SHP77 treated with DMSO at 0.1 percent for 48 hours (cell line): ENCODE results near the gene ENG.
A peak's percentile ranks its signal among the peaks of the same experiment; 100 is the strongest.
"Not testable (repeated sequence)": the region's sequence is repeated elsewhere in the genome, so short reads cannot be mapped to it uniquely, and the experiment has no call there.

ENCODE experiments used
- DNase-seq: peaks from one replicate; lab custom pipeline; 2025; lab: John Stamatoyannopoulos, UW

Gene ENG

DNA sequence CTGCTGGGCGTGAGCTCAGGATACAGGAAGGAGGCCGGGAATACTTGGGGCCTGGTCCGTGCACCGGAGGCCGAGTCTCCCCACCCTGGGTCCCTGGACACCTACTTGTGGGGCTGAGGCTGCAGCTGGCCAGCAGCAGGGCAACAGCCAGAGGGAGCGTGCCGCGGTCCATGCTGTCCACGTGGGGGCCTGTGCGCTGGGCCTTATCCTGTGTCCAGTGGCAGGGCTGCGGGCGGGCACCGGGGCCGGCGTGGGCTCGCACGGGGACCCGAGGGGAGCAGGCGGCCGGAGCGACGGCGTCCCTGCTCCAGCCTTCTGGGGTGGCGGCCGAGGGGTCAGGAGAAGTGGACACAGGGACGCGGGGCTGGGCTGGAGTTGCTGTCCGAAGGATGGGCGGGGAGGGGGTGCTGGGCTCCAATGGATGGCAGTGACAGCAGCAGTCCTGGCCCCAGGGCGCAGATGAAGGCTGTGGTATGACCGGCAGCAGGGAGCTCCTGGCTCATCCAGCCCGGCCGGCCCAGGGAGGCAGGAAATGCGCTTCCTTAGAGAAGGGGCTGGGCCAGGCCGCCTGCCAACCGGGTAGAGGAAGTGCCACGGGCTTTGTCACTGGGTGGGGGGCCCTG is at the start of gene ENG:
TSS of gene ENG (minus strand) at position 475 of the 623 bp plus-strand sequence. CDS start at position 172, 303 bp downstream.
- DNase-seq = no peak

DNA sequence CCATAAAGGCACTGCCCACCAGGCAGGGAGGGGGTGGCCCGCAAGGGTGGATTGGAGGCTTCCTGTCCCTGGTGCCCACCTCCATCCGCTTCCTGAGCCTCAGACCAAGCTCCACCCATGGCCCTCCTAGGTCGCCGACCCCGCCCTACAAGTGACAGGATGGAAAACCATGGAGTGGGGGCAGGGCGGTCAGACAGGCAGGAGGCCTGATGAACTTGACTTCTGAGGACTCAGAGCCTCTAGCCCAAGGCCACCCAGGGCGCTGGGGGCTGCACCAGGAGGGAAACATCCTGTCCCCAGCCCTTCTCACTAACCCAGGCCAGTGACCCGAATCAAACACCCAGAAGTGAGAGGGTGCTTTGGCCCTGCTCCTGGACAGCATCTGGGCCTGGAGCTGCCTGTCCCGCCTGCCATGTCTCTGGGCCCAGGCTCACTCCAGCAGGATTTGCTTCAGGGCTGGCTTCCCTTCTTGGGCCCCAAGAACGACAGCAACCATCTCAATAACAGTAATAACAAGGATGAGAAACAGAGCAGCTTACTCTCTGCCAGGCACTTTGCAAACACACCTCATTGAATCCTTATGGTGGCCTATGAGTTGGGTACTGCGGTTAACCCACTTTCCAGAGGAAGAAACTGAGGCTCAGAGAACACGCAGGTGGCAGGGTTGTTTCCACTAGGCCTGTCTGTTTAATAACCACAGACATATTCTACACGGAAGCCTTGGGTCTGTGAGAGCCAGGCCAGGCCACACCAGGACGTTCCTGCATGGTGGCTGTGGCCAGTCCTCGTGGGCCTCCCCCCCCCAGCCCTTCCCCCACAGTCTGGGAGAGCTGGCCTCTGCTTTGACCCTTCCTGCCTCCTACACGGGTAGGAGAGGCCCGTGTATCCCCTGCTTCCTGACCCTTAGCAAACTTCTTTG is 49.4 kb upstream of the ENG start:
- DNase-seq = no peak

DNA sequence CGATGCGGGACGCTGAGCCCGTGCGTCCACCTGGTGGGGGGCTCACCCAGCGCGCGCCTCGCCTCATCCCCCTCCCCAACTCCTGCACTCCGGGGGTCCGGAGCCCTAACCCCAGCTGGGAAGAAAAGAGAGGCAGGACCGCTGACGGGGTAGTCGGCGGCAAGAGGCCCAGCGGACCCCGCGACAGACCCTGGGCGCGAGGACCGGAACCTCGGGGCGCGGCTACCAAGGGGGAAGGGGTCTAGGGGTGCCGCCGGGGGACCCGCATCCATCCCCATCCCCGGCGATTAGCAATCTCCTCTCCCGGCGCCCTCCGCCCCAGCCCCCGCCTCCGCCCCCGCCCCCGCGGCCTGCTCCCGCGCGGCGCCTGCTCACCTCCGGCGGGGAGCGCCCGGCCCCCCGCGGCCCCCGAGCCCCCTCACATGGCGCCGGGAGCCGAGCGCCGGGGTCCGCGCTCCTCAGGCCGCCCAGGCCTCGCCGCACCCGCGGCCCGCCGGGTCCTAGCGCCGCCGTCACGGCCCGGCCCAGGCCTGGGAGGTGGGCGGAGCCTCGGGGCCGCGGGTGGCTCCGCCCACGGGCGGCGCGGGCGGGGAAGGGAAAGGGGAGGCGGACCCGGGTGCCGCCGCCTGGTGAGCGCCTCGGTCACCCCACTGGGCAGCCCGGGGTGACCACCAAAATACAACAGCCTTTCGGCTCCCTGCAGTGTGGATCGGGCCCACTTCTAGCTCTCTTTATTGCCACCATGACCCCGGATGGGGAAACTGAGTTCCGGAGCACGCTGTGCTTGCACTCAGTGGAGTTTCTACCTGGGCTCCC is 44.9 kb upstream of the ENG start, which contains the start of gene ST6GALNAC6:
TSS of gene ST6GALNAC6 (minus strand) at position 476 of the 816 bp plus-strand sequence. CDS start 1,622 bp downstream, outside the sequence.
- DNase-seq = no peak

DNA sequence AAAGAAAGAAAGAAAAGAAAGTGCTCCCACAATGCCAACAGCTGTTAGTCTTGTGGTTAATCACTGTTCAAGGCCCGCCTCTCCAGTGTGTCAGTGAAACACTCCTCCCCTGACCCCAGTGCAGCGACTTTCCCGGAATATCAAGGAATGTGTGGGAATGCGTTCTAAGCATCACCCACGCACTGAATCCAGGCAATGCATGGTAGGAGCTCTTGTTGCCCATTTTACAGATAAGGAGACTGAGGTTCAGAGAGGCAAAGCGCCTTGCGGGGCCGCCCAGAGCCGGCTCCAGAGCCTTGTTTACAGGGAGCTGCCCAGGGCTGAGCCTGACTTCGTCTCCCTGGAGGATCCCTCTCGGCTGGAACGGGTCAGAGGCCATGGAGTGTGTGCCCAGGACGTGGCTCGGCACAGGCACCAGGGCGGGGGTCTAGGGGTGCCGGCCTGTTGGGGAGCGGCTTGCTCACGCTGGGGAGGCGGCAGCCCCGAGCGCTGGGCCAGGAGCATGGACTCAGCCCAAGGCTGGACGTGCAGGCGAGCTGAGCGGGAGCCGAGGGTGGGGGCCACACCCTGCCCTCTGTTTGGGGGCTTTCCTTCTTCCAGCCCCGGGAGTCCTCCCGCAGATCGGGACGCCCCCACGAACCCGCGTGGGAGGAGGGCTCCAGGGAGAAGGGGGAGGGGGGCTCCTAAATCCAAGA is 44.1 kb upstream of the ENG start:
- DNase-seq = no peak

DNA sequence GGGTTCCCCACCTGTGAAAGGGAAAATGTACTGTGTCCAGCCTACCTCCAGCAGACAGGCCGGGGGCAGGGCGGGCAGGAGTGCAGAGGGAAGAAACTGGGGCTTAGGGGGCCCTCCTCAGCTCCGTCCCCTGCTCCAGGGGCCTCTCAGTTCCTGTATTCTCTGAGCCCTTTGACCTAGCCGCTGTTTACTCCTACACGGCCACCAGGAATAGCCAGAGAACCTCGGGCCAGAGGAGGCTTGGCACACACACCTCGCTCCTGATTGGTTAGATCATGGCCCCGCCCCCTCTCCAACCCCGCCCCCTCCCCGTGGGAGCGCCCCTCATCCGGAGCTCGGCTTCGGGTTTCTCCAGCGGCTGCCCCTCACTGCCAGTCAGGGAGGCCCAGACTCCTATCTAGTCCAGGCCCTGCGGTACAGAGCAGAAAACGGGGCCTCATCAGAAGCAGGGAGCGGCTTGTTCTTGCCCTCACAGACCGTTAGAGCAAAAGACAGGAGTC is 42.8 kb upstream of the ENG start:
- DNase-seq = no peak

DNA sequence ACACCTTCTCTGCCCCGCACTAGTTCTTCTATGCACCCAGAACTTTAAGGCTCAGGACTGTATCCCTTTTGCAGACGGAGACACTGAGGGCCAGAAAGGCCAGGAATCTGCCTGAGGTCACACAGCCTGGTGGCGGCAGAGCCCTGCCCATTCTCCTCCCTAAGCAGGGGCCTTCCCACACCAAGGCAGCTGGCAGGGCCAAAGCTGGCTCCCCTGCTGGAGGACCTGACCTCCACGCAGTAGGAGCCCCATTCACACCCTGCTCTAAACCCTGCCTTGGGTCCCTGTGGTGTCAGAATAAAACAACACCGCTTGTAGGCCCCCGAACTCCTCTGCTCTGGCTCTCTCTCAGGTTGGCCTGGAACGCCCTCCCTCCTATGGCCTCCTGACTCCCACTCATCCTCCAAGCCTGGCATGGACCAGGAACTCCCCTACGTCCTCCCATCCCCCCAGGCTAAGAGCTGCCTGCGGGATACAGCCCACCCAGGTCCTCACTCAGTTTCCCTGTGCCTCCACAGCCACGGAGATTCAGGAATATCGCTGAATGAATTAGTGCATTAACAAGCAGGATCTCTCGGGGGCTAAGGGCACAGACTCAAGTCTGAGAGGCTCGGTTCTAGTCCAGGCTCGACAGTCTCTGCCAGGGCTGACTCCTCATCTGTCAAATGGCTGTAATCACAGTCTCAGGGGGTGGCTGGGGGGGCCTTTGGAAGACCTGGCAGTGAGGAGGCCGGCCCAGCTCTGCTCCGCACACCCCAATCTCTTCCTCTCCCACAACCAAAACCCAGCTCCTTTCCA is 42.1 kb upstream of the ENG start:
- no peak for DNase-seq

DNA sequence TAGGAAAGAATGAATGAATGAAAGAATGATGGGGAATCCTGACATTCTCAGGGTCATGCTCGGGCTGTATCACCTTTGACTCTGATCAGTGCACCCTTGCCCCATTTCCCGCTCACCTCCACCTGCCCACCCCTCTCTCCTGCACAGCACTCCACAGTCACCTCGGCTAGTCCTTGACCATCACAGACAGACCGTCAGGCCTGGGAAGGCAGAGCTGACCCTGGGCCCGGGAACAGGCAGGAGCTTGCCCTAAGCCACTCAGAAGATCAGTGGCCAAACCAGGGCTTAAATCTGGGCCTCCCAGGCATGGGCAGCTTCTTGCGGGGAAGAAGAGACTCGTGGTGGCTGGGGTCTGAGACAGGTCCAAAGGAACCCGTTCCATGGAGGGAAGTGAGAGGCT is 41.4 kb upstream of the ENG start:
- DNase-seq = no peak

DNA sequence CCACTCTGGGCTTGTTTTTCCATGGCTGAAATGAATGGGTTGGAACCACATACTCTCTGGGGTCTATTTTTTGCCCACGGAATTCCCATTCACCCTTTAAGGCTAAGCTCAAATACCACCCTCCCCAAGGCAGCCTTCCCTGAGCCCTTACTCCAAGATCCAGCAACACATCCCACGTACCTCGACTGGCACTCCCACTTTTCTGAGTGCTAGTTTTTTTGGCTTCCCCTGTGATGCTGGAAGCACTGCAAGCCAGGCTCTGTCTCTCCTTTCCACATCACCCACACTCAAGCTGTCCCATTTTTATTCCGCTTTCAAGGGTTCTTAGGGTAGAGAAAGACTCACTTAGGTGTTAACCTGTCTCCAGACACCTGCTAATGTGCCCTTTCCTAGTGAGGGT is 38.9 kb upstream of the ENG start:
- DNase-seq = no peak

DNA sequence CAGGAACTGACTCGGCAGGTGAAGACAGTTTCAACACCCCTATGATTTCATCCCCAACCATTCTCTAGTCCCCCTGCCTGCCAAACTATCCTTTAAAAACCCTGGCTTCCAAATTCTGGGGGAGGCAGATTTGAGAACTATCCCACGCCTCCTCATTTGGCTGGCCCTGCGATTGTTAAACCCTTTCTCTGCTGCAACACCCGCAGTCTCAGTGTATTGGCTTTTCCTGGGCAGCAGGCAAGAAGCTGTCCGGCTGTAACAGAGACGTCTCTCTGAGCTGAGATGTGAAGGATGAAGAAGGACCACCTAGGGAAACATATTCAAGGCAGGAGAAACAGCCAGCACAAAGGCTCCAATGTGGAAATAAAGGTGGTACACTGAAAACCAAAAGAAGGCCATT is 38.4 kb upstream of the ENG start:
- no peak for DNase-seq

DNA sequence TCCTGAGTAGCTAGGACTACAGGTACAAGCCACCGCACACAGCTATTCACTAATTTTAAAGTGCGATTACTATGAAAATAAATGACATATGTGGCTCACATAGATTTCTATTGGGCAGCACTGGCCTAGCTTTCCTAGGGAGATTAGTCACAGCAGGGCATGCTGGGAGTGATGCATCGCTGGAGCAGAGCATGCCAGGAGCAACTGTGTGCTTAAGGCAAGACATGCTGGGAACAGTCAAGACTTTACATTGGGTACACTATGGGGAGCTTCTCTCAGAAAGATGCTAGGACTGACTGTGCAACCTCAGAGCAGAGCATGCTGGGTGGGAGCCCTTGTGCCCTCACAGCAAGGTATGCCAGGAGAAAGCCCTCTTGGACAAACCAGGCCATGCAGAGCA is 35.6 kb upstream of the ENG start:
- no peak for DNase-seq

DNA sequence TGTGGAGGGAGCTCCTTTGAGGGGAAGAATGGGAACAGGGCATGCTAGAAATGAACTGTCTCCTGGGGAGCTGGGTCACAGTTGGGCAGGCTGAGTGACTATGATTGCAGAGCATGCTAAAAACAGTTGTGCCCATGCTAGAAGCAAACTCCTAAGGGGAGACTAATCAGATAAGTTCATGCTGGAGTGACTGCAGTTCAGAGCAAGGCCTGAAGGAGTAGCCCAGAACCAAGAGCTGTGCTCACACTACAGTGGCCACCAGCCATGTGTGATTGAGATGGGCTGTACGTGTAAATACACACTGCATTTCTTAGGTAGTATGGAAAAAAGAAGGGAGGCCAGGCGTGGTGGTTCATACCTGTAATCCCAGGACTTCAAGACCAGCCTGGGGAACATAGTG is 33.3 kb upstream of the ENG start:
- DNase-seq = no peak

DNA sequence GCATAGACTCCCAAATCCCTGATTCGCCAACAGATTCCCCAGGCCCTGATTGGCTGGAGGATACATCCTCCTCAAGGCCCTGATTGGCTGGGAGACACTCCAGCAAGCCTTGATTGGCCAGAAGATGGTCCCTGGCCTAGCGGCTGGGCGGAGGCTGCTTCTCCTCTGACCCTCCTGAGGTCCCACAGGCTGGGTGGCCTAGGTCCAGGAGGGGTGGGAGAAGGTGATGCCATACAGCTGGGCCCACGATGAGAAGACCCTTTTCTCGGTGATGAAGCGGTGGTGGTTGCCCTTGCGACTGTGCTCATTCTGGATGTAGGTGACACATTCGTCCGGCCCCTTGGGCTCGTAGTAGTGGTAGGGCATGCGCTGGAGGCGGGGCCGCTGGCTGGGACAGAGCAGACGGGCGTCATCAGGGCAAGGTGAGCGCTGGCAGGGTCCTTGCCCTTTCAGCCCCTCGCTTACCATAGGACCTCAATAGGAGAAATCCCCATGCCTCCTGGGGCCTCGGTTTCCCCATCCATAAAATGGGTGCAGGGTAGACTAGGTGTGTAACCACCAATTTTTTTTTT is 32.0 kb upstream of the ENG start:
- DNase-seq = no peak

DNA sequence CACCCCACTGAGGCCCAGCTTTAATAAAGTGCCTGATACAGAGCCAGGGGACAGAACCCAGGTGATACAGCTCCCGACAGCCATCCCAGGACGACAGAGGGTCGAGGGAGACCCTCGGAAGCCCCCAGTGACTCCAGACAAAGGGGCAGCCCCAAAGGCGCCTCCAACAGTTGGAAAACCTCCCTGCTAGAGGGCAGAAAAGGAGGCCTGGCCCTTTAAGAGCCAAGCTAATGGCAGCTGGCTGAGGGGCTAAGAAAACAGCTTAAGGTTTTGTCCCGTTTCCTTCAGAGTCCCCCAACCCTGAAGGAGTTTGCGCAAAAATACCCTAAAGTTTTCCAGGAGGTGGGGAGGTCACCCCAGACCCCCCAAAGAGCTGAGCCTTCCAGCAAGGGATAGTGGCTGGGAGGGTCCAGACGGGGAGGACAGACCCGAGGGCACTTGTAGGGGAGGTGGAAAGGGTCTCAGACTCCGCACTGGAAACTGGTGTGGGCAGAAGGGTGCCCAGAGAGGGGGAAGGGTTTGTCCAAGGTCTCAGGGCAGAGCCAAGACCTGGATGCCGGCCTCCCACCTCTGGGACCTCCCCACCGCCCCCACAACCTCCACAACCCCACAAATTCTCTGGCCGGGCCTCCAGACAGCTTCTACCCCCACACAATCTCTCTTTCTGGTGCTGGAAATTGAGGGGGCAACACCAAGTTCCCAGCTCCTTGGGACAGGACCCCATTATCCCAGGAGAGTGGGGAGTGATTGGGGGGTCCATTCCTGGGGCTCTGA is 31.2 kb upstream of the ENG start:
- DNase-seq = no peak

DNA sequence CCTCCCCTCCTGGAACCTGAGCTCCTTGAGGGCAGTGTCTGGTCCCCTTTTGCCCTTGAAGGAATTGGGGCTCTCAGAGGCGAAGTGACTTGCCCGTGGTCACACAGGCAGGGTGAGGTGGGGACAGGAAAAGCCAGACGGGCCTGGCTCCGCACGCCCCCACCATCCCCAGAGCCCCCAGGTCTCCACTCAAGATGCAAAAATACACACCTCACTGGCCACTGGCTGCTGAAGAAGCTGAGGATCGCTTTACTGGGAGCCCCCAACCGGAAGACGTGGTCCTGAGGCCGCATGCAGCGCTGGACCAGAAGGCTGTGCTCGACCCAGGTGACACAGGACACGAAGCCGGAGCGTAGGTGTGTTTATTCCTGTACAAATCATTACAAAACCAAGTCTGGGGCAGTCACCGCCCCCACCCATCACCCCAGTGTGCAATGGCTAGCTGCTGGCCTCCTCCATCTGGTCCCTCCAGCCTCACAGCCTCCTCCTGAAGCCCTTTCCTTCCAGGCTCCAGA is 30.6 kb upstream of the ENG start:
- DNase-seq = no peak

DNA sequence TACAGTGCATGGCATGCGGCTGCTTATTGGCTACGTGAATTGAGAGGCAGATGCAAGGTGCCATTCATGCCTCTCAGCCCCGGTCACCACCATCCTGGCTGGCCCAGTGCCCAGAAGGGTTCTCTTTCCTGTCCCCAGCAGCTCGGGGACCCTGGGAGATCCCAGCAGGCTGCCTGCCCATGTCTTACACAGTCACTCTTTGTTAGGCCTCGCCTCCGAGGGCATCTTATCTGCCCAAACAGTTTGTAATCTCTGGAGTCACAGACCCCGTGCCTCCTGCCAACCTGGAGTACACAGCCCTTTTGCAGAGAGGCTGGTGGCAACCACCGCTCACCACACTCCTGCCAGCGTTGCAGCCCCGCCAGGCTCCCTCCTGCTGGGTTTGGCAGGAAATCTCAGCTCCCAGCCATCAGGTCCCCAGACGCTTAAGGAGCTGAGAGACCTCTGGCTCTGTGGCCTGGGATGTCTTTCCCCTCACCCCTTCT is 30.0 kb upstream of the ENG start:
- peak; percentile 37 for DNase-seq

DNA sequence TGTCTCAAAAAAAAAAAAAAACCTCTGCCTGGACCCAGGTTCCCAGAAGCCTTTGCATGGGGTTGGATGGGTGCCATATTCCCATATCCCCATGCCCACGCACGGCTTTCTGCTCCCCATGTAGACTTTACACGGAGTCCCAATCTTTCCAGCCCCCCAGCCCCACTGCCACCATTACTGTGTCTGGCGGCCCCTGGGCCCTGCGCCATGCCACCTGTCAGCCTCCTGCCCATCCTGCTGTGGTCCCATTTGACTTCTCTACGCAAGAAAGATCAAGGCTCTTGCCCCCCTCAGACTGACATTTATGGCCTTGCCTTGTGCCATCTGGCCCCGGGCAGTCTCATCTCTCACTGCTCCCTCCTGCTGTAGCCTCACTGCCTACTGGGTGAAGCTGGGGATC is 29.5 kb upstream of the ENG start:
- no peak for DNase-seq

DNA sequence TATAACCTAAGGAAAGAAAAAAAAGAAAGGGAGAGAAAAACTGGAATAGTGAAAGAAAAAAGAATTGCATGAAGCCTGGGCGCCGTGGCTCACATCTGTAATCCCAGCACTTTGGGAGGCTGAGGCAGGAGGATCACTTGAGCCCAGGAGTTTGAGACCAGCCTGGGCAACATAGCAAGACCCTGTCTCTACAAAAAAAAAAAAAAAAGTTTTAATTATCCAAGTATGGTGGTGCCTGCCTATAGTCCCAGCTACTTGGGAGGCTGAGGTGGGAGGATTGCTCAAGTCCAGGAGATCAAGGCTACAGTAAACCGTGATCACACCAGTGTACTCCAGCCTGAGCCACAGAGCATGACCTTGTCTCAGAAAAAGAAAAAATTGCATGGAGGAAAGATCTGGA is 27.3 kb upstream of the ENG start:
- not testable (repeated sequence) for DNase-seq

DNA sequence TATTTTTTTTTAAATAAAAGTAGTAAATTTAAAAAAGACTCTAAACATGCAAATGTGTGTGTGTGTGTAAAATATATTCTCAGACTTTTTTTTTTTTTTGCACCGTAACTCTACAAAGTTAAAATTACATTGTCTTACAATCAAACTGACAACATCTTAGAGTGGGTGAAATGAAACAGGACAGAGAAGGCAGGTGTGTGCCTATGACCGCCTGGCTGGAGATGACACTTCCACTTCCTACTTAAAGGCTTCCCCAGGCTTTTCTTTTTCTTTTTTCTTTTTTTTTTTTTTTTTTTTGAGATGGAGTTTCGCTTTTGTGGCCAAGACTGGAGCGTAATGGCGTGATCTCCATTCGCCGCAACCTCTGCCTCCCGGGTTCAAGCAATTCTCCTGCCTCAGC is 25.7 kb upstream of the ENG start:
- no peak for DNase-seq

DNA sequence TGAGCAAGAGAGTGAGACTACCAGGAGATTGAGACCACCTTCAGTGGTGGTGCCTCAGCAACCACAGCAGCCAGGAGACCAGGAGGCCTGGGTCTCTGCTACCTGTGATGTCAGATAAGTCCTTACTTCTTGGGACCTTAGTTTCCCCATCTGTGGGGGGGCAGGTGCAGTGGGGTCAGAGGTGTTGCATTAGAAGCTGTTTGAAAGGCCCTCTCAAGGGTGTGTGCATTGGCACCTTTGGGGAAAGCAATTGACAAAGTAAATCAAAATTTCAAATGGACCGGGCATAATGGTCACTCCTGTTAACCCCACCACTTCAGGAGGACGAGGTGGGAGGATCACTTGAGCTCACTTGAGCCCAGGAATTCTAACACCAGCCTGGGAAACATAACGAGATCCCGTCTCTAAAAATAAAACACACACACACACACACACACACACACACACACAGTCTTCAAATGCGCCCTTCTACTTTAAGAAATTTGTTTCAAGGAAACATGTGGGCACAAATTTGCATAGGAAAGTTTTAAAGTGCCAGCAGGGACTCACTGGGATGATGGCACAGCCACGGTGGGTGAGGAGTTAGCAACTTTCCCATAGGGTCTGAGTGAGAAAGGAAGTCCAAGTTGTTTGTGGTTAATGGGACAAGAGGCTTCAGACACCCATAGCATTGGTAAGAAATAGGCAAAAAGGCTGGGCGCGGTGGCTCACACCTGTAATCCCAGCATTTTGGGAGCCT is 24.4 kb upstream of the ENG start:
- no peak for DNase-seq
